GM19023 (cell line): ENCODE measurements around the gene SLC24A4.

Source experiments
- ATAC-seq: cut with Tn5 transposase; IDR thresholded peaks from one replicate; pipeline ENCODE4 v1.9.1; 2021; ENCODE audit warnings: mild to moderate bottlenecking, moderate library complexity; ENCODE audit not compliant: unreplicated experiment

Gene SLC24A4

GRCh38 chr14:92315050-92315805, 7.7 kb upstream of the SLC24A4 start:
- no peak for ATAC-seq

GRCh38 chr14:92316176-92316575, 6.8 kb upstream of the SLC24A4 start:
- ATAC-seq: no peak

GRCh38 chr14:92316937-92317336, 6.0 kb upstream of the SLC24A4 start:
- ATAC-seq: no peak

GRCh38 chr14:92317511-92317910, 5.5 kb upstream of the SLC24A4 start:
- no peak for ATAC-seq

- ATAC-seq: no peak
Measured at GRCh38 chr14:92321701-92322100, 1.3 kb upstream of the SLC24A4 start.

GRCh38 chr14:92322516-92322915, 449 bp upstream of the SLC24A4 start:
- no peak for ATAC-seq

GRCh38 chr14:92323916-92324818, 1.2 kb downstream of the SLC24A4 start:
- no peak for ATAC-seq

- no peak for ATAC-seq
Measured at GRCh38 chr14:92325835-92326234, 2.9 kb downstream of the SLC24A4 start.

- ATAC-seq: no peak
Measured at GRCh38 chr14:92328664-92329255, 5.8 kb downstream of the SLC24A4 start.

- no peak for ATAC-seq
Measured at GRCh38 chr14:92334050-92334449, 11.1 kb downstream of the SLC24A4 start.

- no peak for ATAC-seq
Measured at GRCh38 chr14:92336363-92336762, 13.4 kb downstream of the SLC24A4 start.

GRCh38 chr14:92339426-92339825, 16.5 kb downstream of the SLC24A4 start:
- ATAC-seq: no peak

GRCh38 chr14:92340071-92340470, 17.1 kb downstream of the SLC24A4 start:
- ATAC-seq: no peak

- ATAC-seq: no peak
Measured at GRCh38 chr14:92340931-92341330, 18.0 kb downstream of the SLC24A4 start.

GRCh38 chr14:92341791-92342190, 18.8 kb downstream of the SLC24A4 start:
- no peak for ATAC-seq

GRCh38 chr14:92348154-92348553, 25.2 kb downstream of the SLC24A4 start:
- ATAC-seq: no peak

GRCh38 chr14:92351750-92352149, 28.8 kb downstream of the SLC24A4 start:
- ATAC-seq: no peak

- ATAC-seq: no peak
Measured at GRCh38 chr14:92352158-92352985, 29.4 kb downstream of the SLC24A4 start.

GRCh38 chr14:92353447-92353846, 30.5 kb downstream of the SLC24A4 start:
- ATAC-seq: no peak

- no peak for ATAC-seq
Measured at GRCh38 chr14:92356677-92357076, 33.7 kb downstream of the SLC24A4 start.
